NCI-H2029 treated with DMSO at 0.1 percent for 48 hours (cell line): ENCODE measurements around the gene ATXN1.
"Not testable (repeated sequence)": the region's sequence is repeated elsewhere in the genome, so short reads cannot be mapped to it uniquely, and the experiment has no call there.

Experiments
- DNase-seq: peaks from one replicate; lab custom pipeline; 2025; lab: John Stamatoyannopoulos, UW

Gene ATXN1

GRCh38 chr6:16760516-16761470, at the start of gene ATXN1:
TSS of gene ATXN1 (minus strand) at chr6:16761460.
- DNase-seq = peak; percentile 32

GRCh38 chr6:16810411-16810810, 49.2 kb upstream of the ATXN1 start:
- no peak for DNase-seq

- no peak for DNase-seq
Observed at GRCh38 chr6:16809753-16810358, 48.6 kb upstream of the ATXN1 start.

- DNase-seq = no peak
Observed at GRCh38 chr6:16807956-16808355, 46.7 kb upstream of the ATXN1 start.

GRCh38 chr6:16806363-16806762, 45.1 kb upstream of the ATXN1 start:
- no peak for DNase-seq

- no peak for DNase-seq
Observed at GRCh38 chr6:16805243-16805950, 44.1 kb upstream of the ATXN1 start.

GRCh38 chr6:16804546-16805242, 43.4 kb upstream of the ATXN1 start:
- no peak for DNase-seq

- no peak for DNase-seq
Observed at GRCh38 chr6:16803294-16804200, 42.3 kb upstream of the ATXN1 start.

- no peak for DNase-seq
Observed at GRCh38 chr6:16802071-16802470, 40.8 kb upstream of the ATXN1 start.

- DNase-seq = no peak
Observed at GRCh38 chr6:16800942-16801341, 39.7 kb upstream of the ATXN1 start.

- no peak for DNase-seq
Observed at GRCh38 chr6:16800341-16800740, 39.1 kb upstream of the ATXN1 start.

GRCh38 chr6:16799279-16800193, 38.3 kb upstream of the ATXN1 start:
- no peak for DNase-seq

GRCh38 chr6:16793828-16794412, 32.7 kb upstream of the ATXN1 start:
- no peak for DNase-seq

- DNase-seq = no peak
Observed at GRCh38 chr6:16789329-16790038, 28.2 kb upstream of the ATXN1 start.

- no peak for DNase-seq
Observed at GRCh38 chr6:16787128-16787682, 25.9 kb upstream of the ATXN1 start.

- no peak for DNase-seq
Observed at GRCh38 chr6:16785496-16785895, 24.2 kb upstream of the ATXN1 start.

GRCh38 chr6:16784957-16785356, 23.7 kb upstream of the ATXN1 start:
- not testable (repeated sequence) for DNase-seq

GRCh38 chr6:16783952-16784565, 22.8 kb upstream of the ATXN1 start:
- no peak for DNase-seq
